Measurements from ENCODE around the gene HOXD4.

Gene HOXD4

DNA sequence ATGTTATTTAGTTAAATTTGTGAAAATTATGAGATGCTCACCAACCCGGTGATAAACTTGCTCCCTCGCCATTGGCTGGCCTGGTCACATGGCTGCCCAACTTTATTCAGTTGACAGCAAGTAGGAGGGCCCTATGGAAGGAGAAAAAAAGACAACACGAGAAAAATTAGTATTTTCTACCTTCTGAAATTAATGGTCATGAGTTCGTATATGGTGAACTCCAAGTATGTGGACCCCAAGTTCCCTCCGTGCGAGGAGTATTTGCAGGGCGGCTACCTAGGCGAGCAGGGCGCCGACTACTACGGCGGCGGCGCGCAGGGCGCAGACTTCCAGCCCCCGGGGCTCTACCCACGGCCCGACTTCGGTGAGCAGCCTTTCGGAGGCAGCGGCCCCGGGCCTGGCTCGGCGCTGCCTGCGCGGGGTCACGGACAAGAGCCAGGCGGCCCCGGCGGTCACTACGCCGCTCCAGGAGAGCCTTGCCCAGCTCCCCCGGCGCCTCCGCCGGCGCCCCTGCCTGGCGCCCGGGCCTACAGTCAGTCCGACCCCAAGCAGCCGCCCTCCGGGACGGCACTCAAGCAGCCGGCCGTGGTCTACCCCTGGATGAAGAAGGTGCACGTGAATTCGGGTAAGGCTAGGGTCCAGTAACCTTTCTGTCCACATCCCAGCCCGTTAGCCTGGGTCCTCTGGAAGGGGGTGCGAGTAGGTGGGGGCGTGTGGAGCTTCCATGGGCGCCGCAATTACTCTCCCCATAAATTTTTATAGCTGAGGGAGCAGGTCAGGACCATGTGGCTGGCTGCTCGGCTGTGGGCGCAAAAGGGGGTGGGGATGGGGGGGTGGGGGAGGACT is at the start of gene HOXD4:
TSS of gene HOXD4 (plus strand) at position 109 of the 846 bp plus-strand sequence. CDS start at position 193, 84 bp downstream.
- DNase-seq (ENCODE audit: low read depth in 2 of 2), result no peak

DNA sequence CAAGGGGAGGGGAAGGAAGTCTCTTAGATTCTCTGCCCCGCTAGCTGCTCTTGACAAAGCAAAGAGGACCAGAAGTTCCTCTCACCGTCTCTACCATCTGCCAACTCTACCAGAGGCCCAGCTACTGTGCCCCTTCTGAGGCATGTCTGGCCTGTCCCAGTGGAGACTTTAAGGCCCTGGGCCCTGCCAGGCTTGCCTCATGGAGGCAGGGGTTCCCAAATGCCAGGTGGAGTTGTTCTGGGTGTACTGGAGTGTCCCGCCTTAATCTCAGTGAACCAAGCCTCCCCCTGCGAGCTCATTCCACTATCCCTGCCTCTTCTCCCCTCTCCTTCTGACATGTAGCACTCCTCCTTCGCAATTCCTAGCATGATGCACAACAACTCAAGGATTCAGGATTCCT is 49.5 kb upstream of the HOXD4 start:
- no peak for DNase-seq (ENCODE audit: low read depth in 2 of 2)

DNA sequence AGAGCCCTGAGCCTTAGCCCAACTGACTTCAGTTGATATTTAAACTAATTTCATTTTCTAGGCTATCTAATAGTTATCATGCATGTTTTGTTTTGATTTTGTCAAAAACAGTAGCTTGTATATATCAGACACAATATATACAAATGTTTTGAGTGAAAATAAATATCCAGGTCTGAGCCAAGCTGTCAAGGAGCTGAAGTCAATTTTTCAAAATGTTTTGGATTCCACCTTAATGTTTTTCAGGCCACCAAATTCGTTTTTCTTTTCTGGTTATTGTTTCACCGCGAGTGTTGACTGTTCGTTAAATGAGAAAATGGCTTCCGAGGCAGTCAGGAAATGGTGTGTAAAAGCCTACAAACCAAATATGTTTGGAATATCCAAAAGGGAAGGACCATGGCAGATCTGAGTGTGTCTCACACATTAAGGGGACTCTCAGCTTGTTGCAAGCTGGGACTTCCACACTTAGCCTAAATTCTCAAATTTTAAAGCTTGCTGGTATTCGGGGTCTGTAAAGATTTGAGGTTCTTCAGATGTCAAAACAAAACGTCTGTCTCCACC is 49.0 kb upstream of the HOXD4 start:
- DNase-seq (ENCODE audit: low read depth in 2 of 2), result no peak

DNA sequence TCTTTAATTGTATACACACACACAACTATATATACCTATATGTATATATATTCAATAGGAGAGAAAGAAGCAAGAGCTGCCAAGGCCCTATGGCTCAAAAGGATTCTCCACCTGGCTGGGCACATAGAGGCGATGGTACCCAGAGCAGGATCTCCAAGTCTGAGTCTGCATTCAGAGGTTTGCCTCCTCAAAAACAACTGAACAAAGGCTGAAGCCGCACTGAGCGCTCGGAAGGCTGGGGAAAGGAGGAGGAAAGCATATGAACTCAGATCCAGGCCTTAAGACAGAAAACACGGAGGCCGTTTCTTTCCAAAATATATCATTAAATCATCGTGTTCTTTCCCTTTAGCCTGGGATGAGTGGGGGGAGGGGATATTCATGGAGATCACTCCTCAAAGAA is 48.2 kb upstream of the HOXD4 start:
- no peak for DNase-seq (ENCODE audit: low read depth in 2 of 2)

DNA sequence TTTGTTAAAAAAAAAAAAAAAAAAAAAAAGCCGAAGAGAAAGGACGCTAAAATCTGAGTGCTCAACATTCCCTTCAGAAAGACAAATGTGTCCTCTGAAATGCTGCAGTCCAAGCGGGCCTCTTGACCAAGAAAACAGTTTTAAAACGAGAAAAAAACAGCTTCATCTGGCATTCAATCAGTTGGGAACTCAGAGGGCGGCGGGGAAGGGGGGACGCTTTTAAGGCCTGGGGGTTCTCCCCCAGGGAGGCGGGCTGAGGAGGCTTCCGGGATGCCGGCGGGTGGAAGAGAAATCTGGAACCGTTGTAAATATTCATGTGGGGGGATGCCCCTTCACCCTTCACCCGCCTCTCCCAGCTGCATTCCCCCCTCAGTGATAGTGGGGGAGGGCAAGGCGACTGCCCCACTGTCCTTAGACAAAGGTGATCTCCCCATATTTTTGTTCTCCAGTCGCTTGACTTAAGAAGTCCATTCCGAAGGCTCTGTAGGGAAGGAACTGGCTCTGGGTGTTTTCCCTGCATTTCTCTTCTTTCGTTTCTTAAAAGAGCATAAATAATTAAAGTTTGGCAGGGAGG is 47.5 kb upstream of the HOXD4 start:
- DNase-seq (ENCODE audit: low read depth in 2 of 2), result no peak

DNA sequence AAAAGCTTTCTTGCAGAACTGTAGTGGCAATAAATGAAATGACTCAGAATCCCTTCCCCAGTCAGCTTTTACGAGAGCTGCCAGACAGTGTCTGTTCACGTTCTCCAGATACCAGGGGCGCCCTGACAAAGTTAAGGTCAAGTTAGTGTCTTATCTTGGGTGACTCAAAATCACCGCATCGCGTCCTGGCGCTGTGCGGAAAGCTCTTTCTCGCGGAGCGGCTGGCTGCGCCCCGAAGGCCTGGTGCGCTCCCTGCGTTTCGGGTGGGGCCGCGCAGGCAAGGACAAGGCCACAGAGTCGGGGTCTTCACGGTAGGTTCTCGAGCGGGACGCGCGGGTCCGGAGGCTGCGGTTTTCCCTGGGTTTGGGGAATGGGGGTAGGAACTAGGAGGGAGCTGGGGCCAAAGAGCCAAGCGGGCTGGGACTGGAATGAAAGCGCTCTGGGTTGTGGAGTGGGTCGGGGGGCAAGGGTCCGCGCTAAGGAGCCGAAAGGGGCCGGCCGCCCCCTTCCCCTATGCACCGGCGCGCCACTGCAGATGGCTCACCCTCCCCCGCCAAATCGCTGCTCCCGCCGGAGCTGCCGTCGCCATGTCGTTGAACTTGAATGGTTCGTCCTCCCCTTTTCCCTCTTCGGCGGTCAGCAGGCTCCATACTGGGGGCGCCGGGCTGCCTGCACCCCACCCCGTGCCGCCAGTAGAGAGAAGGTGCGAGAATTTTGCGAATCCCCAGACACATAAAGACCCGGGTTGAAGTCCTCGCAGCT is 46.9 kb upstream of the HOXD4 start:
- no peak for DNase-seq (ENCODE audit: low read depth in 2 of 2)

DNA sequence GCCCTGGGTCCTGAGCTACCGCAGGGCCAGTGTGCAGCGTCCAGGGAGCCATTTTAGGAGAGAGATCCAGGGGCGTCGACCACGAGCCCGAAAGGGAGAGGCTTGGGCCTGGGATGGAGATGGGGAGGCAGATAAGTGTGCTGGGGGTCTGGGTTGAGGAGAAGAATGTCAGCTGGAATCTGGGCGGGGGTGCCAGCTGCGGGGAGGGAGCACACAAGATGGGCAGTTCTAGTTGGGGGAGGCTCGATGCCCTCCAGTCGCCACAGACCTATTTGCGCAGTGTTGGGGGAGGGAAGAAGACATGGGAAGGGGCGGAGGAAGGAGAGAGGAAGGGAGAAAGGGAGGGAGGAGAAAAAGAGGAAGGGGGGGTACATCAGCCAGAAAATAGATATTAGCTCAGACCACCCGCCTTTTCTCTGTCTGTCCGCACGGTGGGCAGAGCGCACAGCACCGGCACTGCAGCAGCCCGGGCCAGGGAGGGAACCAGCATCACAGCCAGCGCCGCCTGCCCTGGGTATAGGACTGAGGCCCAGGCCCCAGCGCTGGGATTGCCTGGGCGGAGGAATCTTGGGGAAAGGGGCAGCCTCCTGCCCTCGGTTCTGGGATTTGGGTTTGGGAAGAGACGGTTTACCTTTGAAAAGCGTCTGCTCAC is 46.1 kb upstream of the HOXD4 start:
- DNase-seq (ENCODE audit: low read depth in 2 of 2), result no peak

GRCh38 chr2:176105730-176106580 is 45.4 kb upstream of the HOXD4 start:
- no peak for DNase-seq (ENCODE audit: low read depth in 2 of 2)

- DNase-seq (ENCODE audit: low read depth in 2 of 2), result no peak
These were observed 44.5 kb upstream of the HOXD4 start, which contains the start of gene HOXD11 for GRCh38 chr2:176106581-176107539. Gene HOXD11 (plus strand): TSS chr2:176107280. CDS start chr2:176107356, 76 bp downstream.

DNA sequence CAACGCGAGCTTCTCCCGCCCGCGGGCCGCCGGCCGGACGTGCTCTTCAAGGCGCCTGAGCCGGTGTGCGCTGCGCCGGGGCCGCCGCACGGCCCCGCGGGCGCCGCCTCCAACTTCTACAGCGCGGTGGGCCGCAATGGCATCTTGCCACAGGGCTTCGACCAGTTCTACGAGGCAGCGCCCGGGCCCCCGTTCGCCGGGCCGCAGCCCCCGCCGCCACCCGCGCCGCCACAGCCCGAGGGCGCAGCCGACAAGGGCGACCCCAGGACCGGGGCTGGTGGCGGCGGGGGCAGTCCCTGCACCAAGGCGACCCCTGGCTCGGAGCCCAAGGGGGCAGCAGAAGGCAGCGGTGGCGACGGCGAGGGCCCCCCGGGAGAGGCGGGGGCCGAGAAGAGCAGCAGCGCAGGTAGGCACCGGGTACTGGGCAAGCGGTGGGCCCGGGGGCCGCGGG is 43.6 kb upstream of the HOXD4 start:
- no peak for DNase-seq (ENCODE audit: low read depth in 2 of 2)

DNA sequence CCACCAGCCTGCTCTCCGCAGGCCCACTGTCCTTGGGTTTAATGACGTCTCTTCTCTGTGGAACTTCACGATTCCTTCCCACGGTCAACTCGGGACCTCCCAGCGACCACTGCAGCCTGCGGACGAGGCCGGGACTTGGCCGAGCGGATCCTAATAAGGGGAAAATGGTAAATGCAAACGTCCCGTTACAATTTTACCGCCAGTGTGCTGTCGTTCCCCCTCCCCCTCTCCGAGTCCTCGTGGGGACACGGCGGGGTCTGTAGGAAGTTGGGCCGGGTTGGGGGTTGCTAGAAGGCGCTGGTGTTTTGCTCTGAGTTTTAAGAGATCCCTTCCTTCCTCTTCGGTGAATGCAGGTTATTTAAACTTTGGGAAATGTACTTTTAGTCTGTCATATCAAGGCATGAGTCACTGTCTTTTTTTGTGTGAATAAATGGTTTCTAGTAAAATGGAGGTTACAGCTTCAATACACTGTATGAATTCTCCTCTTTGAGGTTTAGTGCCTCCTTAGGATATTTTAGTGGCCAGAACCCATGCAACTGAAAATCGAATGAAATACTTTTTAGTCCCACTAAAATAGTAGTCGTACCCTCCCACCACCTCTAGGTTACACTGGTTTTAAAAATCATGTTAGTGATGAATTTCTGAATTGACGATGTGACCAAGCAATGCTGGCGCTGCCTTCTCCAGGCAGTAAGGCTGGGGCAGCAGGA is 42.0 kb upstream of the HOXD4 start:
- no peak for DNase-seq (ENCODE audit: low read depth in 2 of 2)

GRCh38 chr2:176109946-176110345 is 41.4 kb upstream of the HOXD4 start:
- DNase-seq (ENCODE audit: low read depth in 2 of 2), result no peak

GRCh38 chr2:176110415-176111308 is 40.7 kb upstream of the HOXD4 start:
- DNase-seq (ENCODE audit: low read depth in 2 of 2), result no peak

DNA sequence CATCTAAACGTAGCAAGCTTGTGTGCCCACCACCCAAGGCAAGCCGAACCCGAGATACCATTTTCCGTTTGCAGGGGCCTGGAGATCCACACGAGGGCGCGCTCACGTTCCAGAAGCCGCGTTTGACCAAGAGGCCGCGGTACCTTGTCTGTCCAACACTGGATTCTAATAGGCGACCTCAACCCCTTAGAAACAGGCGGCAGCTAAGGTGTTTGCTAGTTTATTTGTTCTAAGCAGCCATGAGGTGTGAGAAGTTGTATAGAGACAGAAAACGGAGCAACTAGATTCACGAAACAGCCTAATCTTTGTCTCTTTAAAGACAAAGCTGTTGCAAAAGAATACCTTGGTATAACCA is 40.1 kb upstream of the HOXD4 start:
- no peak for DNase-seq (ENCODE audit: low read depth in 2 of 2)

DNA sequence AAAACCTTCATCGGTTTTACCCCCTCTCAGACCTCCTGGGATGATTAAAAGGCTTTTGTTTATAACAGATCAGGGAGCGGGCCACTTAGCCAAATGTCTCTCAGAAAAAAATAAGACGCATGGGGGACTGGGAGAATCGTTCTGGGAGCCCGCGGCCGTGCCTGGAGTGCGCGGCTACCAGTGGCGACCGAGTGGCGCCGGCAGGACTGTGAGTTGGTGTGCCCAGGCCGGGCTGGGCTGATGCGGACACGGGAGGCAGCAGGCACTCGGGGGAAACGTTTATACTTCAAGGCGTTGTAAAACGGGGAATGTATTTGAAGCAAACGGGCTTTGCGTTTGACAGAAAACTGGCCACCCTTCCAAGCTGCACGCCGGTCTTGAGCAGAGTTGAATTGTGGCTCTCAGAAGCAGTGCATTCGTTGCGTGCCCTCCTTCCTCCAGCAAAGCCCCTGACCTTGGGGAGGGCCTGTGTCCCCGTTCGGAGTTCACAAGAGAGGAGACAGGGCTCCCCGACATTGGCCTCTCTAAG is 39.4 kb upstream of the HOXD4 start:
- no peak for DNase-seq (ENCODE audit: low read depth in 2 of 2)

GRCh38 chr2:176112375-176113302 is 38.7 kb upstream of the HOXD4 start:
- no peak for DNase-seq (ENCODE audit: low read depth in 2 of 2)
